Activated CD8-positive, alpha-beta memory T cell treated with anti-CD3 and anti-CD28 coated beads, Interleukin-2, amount 50 U/mL, for 1 hour (primary cell): Measurements from ENCODE around the gene BZW1.
"Not testable (repeated sequence)": the region's sequence is repeated elsewhere in the genome, so short reads cannot be mapped to it uniquely, and the experiment has no call there.

Experiments used
- DNase-seq: peaks from one replicate; pipeline ENCODE4 v3.0.0-alpha.2; 2020; ENCODE audit errors: extremely low read depth

BZW1 gene

DNA sequence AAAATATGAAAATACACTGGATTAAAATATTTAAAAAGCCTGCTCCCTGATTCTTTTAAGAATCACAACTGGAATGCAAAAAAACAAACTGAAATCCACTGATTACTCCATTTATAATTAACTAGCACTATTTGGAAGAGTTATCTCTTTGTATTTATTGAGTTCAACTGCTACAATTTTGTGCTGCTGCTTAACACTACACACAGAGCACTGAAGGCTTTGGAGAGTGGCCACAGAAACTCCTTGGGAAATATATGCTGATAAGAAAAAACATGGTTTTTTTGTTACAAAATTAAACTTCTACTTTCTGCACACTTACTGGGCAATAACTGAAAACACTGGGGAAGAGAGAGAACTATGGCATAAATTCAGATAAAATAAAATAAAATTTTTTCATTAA is 19.8 kb upstream of the BZW1 start:
- no peak for DNase-seq

GRCh38 chr2:200794143-200794542 is 17.6 kb upstream of the BZW1 start:
- no peak for DNase-seq

DNA sequence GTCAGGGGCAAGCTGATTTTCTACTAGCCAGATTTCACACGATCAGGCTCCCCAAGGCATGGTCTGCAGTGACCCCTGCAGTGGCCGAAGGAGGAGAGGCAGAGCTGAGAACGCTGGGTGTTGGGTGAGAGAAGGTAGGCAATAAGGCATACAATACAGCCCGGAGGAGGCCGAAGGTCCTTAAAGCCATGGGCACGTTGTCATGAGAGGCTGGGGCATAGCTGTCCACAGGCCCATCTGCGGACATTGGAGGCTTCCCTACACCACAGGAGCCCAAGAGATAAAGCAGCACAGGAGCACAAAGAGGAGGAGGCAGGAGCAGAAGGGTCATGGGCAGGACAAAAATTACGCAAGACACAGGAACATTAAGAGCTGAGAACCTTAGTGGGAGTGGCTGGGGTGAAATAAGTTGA is 16.7 kb upstream of the BZW1 start:
- DNase-seq = no peak

- no peak for DNase-seq
Observed at GRCh38 chr2:200796561-200796960, 15.1 kb upstream of the BZW1 start.

- DNase-seq = no peak
Observed at GRCh38 chr2:200797242-200797770, 14.4 kb upstream of the BZW1 start.

DNA sequence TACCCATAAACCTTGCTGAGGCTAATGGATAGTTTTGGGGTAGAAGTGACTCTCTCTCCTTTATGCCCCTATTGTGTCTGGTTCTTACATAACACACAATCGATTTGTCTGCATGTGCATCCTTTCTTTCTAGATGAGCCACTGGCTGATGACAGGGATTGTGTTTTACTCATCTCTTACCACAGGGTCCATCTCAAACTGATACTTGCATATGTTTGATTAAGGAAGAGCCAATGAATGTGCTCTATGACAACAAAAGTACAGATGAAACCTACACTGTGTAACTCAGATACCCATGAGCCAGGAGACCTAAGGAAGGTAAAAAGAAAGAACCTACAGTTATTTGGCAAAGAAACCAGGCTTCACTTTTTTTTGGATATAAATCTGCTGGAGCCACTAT is 13.2 kb upstream of the BZW1 start:
- DNase-seq = no peak

DNA sequence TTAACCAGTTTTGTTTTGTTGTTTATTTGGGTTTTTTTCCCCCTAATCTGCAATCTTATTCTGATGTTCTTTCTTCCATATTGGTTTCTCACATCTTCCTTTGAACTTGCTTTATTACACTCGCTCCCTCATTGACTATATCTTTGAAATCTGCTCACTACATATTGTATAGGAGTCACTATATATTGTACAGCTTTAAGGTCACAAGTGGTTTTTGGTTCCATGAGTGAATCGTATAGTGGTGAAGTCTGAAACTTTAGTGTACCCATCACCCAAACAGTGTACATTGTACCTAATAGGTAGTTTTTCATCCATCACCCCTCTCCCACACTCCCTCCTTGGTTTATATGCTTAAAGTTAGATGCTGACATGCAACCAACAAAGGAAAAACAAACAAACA is 11.3 kb upstream of the BZW1 start:
- DNase-seq = no peak

GRCh38 chr2:200801431-200801830 is 10.3 kb upstream of the BZW1 start:
- DNase-seq = not testable (repeated sequence)

- no peak for DNase-seq
Observed at GRCh38 chr2:200809506-200810251, 2.0 kb upstream of the BZW1 start.

GRCh38 chr2:200810252-200810997 is 1.3 kb upstream of the BZW1 start:
- DNase-seq = no peak

DNA sequence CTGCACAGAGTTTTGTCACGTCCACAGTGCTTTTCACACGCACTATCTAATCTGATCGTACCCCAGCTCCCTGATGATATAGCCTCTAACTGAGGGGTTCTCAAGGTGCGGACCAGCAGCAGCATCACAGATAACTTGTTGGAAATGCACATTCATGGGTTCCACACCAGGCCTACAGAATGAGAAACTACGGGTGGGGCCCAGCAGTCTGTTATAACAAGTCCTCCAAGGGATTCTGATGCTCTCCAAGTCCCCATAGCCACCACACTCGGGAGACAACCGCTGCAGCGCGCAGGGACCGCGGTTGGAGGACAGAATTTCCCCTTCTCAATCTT is 745 bp upstream of the BZW1 start:
- DNase-seq = no peak

GRCh38 chr2:200812122-200813022 is 662 bp downstream of the BZW1 start:
- DNase-seq = no peak

DNA sequence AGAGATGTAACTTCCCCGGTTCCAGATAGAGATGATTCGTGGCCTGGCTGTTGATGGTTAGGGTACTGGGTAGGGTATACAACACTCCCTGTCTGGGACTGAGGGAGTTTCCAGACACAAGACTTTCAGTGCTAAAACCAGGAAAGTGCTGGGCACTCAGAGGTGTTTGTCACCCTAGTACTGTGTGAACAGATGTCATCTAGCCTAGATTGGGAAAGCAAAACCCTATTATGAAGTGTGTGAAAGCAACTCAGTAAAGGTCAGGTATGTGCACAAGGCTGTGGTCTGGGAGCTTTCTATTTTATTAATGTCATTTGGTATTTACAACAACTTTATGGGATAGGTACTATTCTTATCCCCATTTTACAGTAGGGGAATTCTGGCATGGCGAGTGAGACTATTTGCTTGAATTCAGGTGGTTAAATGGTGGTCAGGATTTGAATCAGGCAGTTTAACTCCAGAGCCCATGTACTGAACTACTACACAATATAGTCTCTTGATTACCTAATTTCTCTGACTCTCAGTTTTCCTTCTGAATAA is 2.6 kb downstream of the BZW1 start:
- DNase-seq = no peak

DNA sequence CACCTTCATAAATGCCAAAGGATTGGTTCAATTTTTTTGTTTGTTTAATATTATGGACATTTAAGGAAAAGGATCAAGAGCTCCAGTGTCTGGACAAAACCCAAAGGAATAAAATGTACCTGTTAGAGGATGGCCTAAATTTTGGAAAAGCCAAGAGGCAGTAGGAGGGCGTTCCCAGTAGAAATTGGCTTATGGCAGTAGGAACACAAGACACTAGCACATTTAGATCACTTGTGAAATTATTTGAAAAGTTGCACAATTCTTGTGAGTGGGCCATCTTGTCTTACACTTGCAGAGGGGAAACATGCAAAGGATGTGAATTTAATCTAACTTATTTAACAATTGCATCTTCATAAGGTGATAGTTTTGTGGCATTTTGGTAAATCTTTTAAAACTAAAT is 3.2 kb downstream of the BZW1 start:
- no peak for DNase-seq

DNA sequence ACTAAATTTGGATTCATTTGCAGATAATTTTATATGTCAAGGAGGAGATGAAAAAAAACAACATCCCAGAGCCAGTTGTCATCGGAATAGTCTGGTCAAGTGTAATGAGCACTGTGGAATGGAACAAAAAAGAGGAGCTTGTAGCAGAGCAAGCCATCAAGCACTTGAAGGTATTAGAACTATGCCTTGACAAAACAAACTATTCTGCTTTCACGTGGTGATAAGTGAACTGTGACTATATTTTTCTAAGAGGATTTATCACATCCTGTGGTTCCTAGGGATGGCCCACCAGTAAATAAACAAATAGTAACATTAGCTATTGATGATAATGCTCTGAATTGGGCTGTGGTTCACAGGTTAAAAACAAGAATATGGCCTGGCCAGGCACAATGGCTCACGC is 7.0 kb downstream of the BZW1 start:
- DNase-seq = not testable (repeated sequence)

GRCh38 chr2:200820573-200821234 is 9.0 kb downstream of the BZW1 start:
- no peak for DNase-seq

DNA sequence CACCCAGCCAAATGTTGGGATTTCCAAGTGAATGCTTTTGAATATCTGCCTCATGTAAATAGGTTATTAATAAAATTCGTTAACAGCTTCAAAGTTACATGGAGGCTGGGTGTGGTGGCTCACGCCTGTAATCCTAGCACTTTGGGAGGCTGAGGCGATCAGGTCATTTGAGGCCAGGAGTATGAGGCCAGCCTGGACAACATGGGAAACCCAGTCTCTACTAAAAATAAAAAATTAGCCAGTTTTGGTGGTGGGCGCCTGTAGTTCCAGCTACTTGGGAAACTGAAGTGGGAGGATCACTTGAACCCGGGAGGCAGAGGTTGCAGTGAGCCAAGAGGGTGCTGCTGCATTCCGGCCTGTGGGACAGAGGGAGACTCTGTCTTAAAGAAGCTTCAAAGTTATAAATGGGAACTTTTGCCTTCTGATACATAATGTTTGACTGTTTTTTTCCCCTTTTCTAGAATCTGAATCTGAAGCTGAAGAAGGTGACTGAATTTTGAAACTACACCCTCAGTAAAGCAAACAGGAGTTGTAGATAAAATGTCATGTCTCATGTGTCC is 10.1 kb downstream of the BZW1 start:
- no peak for DNase-seq

DNA sequence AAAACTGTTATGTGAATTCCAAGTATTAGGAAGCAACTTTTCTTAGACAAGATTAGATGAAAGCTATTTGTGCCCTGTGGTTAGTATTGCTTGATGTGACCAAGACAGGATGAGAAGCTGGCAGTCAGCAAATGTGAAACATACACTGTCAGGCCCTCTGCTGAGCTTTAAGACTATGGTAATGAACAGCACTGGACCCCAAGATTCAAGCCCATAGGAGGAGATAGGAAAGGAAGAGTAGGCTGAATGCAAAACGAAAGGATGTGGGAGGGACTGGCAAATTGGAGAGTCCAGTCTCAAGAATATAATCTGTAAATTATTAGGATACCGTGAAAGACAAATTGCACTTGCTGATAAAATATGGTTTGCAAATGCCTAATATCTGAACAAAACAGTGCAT is 16.4 kb downstream of the BZW1 start:
- no peak for DNase-seq

DNA sequence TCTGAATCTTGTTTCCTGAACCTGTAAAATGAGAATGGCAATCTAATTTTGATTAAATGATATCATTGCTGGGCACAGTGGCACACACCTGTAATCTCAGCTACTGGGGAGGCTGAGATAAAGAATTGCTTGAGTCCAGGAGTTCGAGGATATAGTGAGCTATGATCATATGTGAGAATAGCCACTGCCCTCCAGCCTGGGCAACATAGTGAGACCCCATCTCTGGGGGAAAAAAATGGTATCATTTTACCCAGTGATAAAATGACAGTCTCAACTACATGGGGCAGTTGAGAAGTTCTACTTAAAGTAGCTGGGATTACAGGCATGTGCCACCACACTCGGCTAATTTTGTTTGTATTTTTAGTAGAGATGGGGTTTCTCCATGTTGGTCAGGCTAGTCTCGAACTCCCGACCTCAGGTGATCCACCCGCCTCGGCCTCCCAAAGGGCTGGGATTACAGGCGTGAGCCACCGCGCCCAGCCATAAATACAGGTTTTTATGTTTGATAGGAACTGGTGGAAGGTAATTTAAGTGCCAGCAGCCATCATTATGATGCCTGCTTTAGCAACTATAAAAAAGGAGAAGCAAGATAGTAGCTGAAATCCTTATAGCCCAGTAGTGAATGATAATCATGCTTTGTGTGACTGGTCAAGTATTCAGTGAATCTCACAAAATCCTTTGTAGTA is 17.0 kb downstream of the BZW1 start:
- no peak for DNase-seq

DNA sequence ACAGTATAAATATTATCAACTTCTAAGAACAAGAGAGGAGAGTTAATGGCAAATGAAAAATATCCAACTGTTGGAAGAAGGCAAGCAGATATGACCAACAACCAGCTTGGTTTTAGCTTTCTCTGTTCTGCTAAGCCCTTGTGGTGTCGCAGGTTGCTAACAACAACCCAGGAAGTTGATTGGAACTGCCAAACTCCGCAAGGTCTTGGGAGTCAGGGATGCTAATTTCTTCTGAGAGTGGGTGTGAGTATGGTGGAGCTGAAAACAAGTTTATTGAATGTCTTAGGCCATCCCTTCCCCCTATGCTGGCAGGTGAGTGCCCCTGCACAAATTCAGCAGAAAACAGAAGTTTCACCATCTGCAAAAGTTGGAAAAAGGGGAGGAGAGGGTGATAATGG is 17.5 kb downstream of the BZW1 start:
- DNase-seq = no peak

GRCh38 chr2:200834701-200835100 is 23.0 kb downstream of the BZW1 start:
- DNase-seq = no peak
